MM.1S (cell line): ENCODE results near the gene LTO1.

Experiments
- DNase-seq: peaks from one replicate; pipeline ENCODE4 v3.0.0-alpha.2; 2015
- H2AFZ ChIP-seq: fragments of 300-600 bp; sonication (generic); 2 replicates; pipeline ENCODE4 v1.6.0; 2016; ENCODE audit warnings: antibody characterized with exemption, low read length
- H3F3A ChIP-seq: fragments of 300-600 bp; sonication (generic); 2 replicates; pipeline ENCODE4 v1.6.1; 2016; ENCODE audit warnings: mild to moderate bottlenecking, antibody characterized with exemption, low read length, moderate library complexity, mixed read lengths; ENCODE audit not compliant: insufficient read depth
- H3K27ac ChIP-seq: fragments of 300-600 bp; sonication (generic); 2 replicates; pipeline ENCODE4 v1.5.1; 2016; ENCODE audit warnings: mild to moderate bottlenecking, low read length
- H3K27me3 ChIP-seq: fragments of 300-600 bp; sonication (generic); replicated peaks from 2 replicates; pipeline ENCODE4 v1.6.0; 2016; ENCODE audit warnings: low read length; ENCODE audit not compliant: insufficient read depth
- H3K36me3 ChIP-seq: fragments of 300-600 bp; sonication (generic); replicated peaks from 2 replicates; pipeline ENCODE4 v1.6.1; 2016; ENCODE audit warnings: mild to moderate bottlenecking, low read length, mixed read lengths; ENCODE audit not compliant: insufficient read depth
- H3K4me1 ChIP-seq: fragments of 300-600 bp; sonication (generic); 2 replicates; pipeline ENCODE4 v1.6.1; 2016; ENCODE audit warnings: low read length, mixed read lengths
- H3K4me2 ChIP-seq: fragments of 300-600 bp; sonication (generic); 2 replicates; pipeline ENCODE4 v1.6.0; 2016; ENCODE audit warnings: low read depth, low read length
- H3K4me3 ChIP-seq: fragments of 300-600 bp; sonication (generic); 2 replicates; pipeline ENCODE4 v1.5.1; 2016; ENCODE audit warnings: low read length, mixed read lengths
- H3K79me2 ChIP-seq: fragments of 300-600 bp; sonication (generic); 2 replicates; pipeline ENCODE4 v1.6.1; 2016; ENCODE audit warnings: mixed run types, low read length, mixed read lengths
- H3K9ac ChIP-seq: fragments of 300-600 bp; sonication (generic); 2 replicates; pipeline ENCODE4 v1.6.1; 2016; ENCODE audit warnings: low read length, mixed read lengths
- H3K9me2 ChIP-seq: fragments of 300-600 bp; sonication (generic); replicated peaks from 2 replicates; pipeline ENCODE4 v1.6.1; 2016; ENCODE audit warnings: mild to moderate bottlenecking, low read length, mixed read lengths; ENCODE audit not compliant: insufficient read depth
- H3K9me3 ChIP-seq: fragments of 300-600 bp; sonication (generic); replicated peaks from 2 replicates; pipeline ENCODE4 v1.6.1; 2016; ENCODE audit warnings: mild to moderate bottlenecking, low read length, mixed read lengths; ENCODE audit not compliant: insufficient read depth
- H4K20me1 ChIP-seq: fragments of 300-600 bp; sonication (generic); 2 replicates; pipeline ENCODE4 v1.6.1; 2016; ENCODE audit warnings: mild to moderate bottlenecking, low read length, moderate library complexity, mixed read lengths; ENCODE audit not compliant: insufficient read depth
- CTCF ChIP-seq: fragments of 300-600 bp; sonication (generic); IDR thresholded peaks from 2 replicates; pipeline ENCODE4 v1.5.1; 2016; ENCODE audit warnings: antibody characterized with exemption, low read length, mixed read lengths
- EZH2 ChIP-seq: fragments of 300-600 bp; sonication (generic); optimal IDR thresholded peaks from 2 replicates; pipeline ENCODE3; 2017; ENCODE audit warnings: low read depth, mild to moderate bottlenecking, antibody characterized with exemption, low read length, mixed read lengths
- EZH2phosphoT487 ChIP-seq: fragments of 300-600 bp; sonication (generic); IDR thresholded peaks from 2 replicates; pipeline ENCODE4 v1.6.1; 2018; ENCODE audit warnings: antibody characterized with exemption, low read length

LTO1 gene

GRCh38 chr11:69656536-69657455 lies 18.4 kb downstream of the LTO1 start:
- no peak overlapping the region for H3K27ac ChIP-seq

GRCh38 chr11:69655479-69656428 lies 19.4 kb downstream of the LTO1 start:
- H3K4me1 ChIP-seq, result no peaks in the 10 kb centered on the region
- H3K9ac ChIP-seq, result no peak overlapping the region
- no peaks in the 10 kb centered on the region for H3K36me3 ChIP-seq
- no peak overlapping the region for H3K27ac ChIP-seq
- H3K4me2 ChIP-seq, result no peak overlapping the region
- no peak for TF ChIP-seq EZH2phosphoT487
- TF ChIP-seq CTCF, result no peak
- TF ChIP-seq EZH2, result no peak
- DNase-seq, result no peak
- no peaks in the 10 kb centered on the region for H3K9me2 ChIP-seq
- no peaks in the 10 kb centered on the region for H3K79me2 ChIP-seq
- no peak overlapping the region for H3K4me3 ChIP-seq
- no peak overlapping the region for H2AFZ ChIP-seq
- H3F3A ChIP-seq, result no peaks in the 10 kb centered on the region
- no peaks in the 10 kb centered on the region for H4K20me1 ChIP-seq
- peaks cover 7% of the 10 kb centered on the region for H3K27me3 ChIP-seq
- no peaks in the 10 kb centered on the region for H3K9me3 ChIP-seq

More at GRCh38 chr11:69656536-69657455, 18.4 kb downstream of the LTO1 start:
- Histone ChIP-seq H3K36me3 (no peaks in the 10 kb centered on the region), H3K9me2 (no peaks in the 10 kb centered on the region), H3K4me1 (no peaks in the 10 kb centered on the region), H4K20me1 (no peaks in the 10 kb centered on the region), H3K4me3 (no peak overlapping the region), H3K9ac (no peak overlapping the region), H3K4me2 (no peak overlapping the region), H3K27me3 (peaks cover 7% of the 10 kb centered on the region), H2AFZ (no peak overlapping the region), H3K9me3 (no peaks in the 10 kb centered on the region), H3K79me2 (no peaks in the 10 kb centered on the region), H3F3A (no peaks in the 10 kb centered on the region)
- DNase-seq, result no peak
- TF ChIP-seq EZH2 (no peak), EZH2phosphoT487 (no peak), CTCF (no peak)

- H3K27me3 ChIP-seq, result peaks cover 7% of the 10 kb centered on the region
- no peaks in the 10 kb centered on the region for H3F3A ChIP-seq
- no peak overlapping the region for H3K4me3 ChIP-seq
- H3K27ac ChIP-seq, result no peak overlapping the region
- no peaks in the 10 kb centered on the region for H4K20me1 ChIP-seq
- no peak overlapping the region for H3K9ac ChIP-seq
- TF ChIP-seq EZH2, result no peak
- TF ChIP-seq EZH2phosphoT487, result no peak
- no peak for TF ChIP-seq CTCF
- no peaks in the 10 kb centered on the region for H3K9me3 ChIP-seq
- H3K36me3 ChIP-seq, result no peaks in the 10 kb centered on the region
- no peak overlapping the region for H2AFZ ChIP-seq
- no peak for DNase-seq
- H3K4me1 ChIP-seq, result no peaks in the 10 kb centered on the region
- no peaks in the 10 kb centered on the region for H3K79me2 ChIP-seq
- no peaks in the 10 kb centered on the region for H3K9me2 ChIP-seq
- no peak overlapping the region for H3K4me2 ChIP-seq
Observed at GRCh38 chr11:69654660-69655478, 20.3 kb downstream of the LTO1 start.
